NCI-H460 (cell line): ENCODE data around the gene TMED6. TPM values are rescaled to one million over a fixed set of nuclear protein-coding genes. Genes with fewer than 3 reads are reported as not detected.

Experiments used
- DNase-seq: peaks from one replicate; pipeline ENCODE4 v3.0.0-alpha.2; 2016; ENCODE audit warnings: low read depth; ENCODE audit errors: extremely low read depth
- polyA plus RNA-seq: library from polyadenylated mRNA; depleted of rRNA; stranded (reverse); fragments of >200 nt; gene quantifications from 2 replicates; pipeline ENCODE4 v1.2.3, GENCODE V29; 2014; cell fraction: nucleus; rRNA removed
- total RNA-seq: library from RNA; depleted of rRNA; stranded (reverse); fragments of >200 nt; shearing (Covaris generic); gene quantifications from 2 replicates; pipeline ENCODE4 v1.2.3, GENCODE V29; 2014; rRNA removed

TMED6 gene
- total RNA-seq, result 0.82 TPM in 1 of 2 replicates, not detected in the other
- not detected in 2 replicates for polyA plus RNA-seq

DNA sequence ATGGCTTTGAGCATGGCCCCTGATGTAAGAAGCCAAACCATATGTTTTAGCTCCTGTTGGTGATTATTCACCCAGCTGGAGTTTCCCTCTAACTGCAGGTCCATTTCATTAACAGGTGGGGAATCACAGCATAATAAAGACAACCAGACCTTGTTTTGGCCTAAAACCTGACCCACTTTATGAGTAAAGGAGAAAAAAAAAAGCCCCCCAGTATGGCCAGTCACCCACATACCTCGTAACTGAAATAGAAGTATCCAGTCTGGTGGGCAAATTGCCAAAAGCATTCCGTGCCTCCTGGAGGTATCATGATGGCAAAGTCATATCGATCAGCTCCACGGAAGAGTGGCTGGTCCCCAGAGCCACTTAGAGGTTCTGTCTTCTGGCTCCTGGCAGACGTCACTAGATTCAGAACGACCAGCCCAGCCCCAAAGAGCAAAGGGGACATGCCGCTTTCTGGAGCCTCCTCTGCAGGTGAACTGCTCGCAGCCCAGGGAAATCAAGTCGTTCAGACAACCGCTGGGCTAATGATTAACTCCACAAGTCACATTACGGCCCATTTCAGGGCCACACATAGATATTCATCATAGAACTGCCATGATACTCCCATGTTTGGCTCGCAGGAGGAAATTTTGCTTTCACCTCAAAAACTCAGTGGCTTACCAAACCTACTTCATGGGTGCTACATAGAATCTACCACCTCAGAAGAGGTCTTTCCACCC, at the start of gene TMED6:
Gene TMED6, minus strand, starts transcription at position 478 of the 719 bp plus-strand sequence. Its CDS starts 33 bp downstream, at position 445.
- no peak for DNase-seq

DNA sequence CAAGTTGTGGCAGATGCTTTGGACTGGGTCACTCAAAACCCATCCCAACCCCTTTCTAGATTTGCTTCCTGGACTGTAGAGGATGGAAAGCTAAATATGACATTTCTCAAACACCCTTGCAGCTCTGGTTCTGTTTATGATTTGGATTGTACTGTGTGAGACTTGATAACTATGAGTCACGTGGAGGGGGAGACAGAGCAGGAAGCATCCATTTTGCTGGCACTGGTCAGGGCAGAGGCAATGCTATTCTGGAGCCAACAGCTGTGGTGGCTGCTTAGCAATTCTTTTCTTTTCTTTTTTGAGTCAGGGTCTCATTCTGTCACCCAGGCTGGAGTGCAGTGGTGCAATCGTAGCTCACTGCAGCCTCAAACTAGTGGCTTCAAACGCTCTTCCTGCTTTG, 47.8 kb upstream of the TMED6 start:
- DNase-seq, result no peak

DNA sequence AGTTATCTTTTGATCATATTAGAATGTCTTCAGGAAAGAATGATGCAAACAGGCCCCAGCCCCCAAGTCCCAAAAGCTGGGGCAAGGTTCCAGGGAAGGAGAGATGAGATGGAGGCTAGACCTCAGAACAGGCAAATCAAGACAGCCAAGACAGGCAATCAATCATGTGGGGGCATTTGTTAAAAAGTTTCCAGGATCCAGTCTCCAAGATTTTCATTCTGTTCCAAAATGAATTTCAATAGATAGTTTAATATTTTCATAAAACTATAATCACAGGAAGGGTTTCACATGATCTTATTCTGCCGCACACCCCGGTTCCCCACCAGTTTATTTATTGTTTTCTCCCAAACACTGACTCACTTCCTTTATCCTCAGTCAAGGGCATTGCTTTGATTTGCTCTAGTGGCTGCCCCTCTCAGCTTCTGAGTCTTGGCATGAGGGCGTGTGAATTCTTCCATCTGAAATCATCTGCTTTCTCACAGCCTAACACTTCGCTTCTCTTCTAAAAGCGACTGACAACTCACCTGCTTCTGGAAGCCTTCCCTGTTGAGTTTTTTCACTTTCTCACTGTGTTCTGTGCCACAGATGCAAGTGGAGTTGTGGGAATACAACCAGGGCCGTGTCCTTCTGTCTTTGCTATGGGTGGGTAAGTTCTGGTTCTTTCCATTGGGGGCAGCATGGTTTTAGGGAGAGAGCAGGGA, 46.4 kb upstream of the TMED6 start:
- DNase-seq, result peak; percentile 84

DNA sequence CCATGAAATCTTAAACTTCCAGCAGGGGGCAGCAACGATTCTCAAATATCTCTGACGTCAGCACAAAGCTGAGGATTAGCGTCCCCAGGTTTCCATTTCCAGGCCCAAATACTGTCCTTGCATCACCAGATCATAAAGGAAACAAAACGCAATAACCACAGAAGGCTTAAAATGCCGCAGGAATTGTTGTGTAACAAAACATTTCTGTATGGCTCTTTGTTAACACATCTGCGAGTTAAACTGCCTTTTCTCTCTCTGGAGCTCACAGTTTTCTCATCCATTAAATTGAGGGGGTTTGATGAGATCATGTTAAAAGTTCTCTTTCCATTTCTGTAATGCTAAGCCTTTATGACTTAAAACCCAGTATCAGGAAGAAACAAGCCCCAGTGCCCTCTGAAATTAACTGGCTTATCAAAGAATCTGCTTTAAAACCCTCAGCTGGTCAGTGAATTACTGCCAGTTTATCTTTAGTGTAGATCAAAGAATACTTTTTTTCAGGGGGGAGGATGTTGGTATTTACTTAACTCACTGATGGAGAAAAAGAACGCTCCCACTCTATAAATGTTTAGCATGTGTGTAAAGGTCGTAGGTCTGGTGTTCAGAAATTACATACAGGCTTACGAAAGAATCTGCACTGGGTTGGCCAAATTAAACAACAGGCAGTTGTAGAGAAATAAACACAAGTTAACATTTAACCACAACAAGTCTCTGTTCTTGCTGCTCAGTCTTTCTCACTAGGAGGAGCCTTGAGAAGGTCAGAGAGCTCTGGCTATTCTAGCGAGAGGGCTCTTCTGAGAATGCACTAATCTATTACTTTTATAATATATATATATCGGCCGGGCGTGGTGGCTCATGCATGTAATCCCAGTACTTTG, 44.8 kb upstream of the TMED6 start:
- peak; percentile 90 for DNase-seq

DNA sequence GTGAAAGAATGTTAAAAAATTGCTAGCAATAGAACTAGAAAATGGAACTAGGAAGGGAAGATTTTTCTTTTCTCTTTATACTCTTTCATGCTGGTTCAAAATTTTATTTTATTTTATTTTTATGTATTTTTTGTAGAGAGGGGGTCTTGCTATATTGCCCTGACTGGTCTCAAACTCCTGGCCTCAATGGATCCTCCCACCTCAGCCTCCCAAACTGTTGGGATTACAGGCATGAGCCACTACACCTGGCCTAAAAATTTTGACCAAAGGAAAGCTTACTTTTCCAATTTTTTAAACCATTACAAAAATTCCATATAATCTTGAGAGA, 44.2 kb upstream of the TMED6 start:
- no peak for DNase-seq

DNA sequence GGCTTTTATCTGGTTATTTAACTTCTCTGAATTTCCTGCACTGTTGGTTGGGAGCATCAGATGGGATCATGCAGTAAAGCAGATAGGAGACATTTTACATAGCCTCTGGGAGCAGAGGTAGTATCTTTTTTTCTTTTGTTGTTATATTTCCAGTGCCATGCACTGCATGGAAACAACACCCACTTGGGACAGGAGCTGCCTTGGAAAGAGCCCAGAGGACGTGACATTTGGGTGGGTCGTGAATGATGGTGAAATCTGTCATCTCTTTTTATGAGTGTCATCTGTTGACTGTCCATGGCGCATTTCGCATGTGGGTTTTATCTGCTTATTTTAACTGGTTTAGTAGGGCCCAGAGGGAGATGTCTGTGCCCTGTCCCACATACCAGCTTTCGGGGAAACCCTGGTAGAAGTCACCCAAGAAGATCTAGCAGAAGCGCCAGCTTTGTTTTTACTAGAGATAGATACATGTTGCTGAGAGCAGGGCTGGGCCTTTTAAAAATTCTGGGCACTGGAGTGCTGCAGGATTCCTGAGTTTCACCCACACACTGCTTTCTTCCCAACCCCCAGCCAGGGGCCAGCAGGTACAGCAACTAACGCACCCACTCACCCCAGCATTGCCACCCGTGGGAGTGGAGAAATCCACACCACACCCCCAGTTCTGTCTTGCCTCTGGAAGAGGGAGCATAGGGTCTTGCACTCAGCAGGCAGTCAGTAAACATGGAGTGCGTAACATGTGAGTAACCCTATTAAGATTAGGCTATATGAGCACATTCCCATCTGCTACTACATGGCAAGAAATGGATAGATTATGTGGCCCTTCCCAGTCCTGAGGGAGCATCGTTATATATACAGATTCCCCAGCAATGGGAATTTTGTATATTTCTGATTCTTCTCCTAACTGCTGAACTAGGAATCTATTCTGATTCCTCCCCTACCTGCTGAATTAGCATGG, 42.6 kb upstream of the TMED6 start:
- peak; percentile 63 for DNase-seq

DNA sequence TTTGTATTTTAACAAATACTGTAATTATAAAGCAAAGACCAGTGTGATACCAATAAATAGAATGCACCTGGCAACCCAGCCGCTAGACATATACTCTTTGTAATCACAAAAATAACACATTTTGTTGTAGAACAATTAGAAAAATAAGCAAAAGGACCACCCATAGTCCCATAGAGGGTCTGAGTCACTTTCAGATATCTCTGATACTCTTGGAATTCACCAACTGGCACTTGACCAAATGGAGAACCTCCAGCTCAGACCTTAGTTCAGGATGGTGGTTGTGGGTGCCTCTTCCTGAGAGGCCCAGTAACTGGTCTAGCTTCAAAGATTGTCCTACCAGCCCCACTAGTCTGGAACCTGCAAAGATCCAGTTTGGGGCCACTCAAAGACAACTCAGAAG, 35.0 kb upstream of the TMED6 start:
- DNase-seq, result no peak

DNA sequence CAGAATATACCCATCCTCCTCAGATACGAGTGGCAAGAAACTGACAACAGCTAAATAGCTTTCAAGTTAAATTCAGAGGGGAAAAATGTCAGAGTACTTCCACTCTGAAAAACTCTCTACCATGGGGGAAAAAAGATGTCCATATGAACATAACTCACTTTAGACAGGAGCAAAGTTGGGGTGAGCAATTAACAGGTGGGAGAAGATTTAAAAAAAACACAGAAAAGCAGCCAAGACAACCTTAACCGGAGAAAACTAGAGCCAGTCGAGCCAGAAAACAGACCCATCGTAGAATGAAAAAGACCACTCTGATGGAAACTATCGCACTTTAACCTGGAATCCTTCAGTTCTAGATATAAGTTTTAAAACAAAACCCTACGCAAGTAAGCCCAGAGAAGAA, 33.4 kb upstream of the TMED6 start:
- DNase-seq, result no peak

DNA sequence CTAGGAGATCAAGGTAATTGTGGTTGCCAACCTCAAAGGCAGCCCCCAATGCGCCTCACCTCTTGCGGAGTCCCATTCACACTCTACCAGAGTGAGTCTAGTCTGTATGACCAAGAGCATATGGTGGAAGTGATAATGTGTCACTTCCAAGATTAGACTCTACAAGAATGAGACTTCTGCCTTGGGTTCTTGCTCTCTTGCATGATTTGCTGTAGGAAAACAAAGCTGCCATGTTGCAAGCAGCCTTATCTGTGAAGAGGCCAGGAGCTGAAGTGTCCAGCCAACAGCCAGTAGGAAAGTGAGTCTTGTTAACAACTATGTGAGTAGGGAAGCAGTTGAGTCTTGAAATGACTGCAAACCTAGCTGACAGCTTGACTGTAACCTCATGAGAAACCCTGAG, 30.8 kb upstream of the TMED6 start:
- no peak for DNase-seq

DNA sequence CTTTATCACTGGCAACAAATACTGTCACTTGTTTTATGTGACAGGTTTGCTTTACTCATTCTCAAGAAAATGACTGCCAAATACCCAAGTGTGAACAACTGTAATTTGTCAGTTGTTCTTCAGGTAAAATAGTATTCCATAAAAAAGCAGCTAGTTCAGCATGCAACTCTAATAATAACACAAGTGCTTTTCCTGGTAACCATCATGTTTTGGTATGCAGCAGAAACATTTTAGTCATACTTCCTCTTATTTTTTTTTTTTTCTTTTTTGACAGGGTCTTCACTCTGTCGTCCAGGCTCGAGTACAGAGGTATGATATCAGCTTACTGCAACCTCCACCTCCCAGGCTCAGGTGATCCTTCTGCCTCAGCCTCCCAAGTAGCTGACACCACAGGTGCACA, 29.6 kb upstream of the TMED6 start:
- no peak for DNase-seq

DNA sequence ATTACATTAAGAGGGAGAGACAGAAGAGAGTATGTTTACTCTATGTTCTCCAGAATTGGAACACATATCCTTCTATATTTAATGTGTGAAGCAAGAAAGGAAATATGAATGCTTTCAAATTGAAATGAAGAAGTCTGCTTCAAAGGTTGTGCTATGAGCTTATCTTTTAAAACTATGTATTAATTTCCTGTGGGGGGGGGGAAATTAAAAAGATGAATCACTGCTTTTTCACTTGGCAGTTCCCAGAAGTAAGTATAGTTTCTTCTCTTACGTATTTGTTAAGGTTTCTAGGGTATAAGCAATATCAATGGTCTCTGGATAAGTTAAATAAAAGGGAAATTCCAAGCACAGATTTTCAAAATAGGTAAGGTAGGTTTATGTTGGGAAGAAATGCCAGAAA, 27.2 kb upstream of the TMED6 start:
- DNase-seq, result no peak

DNA sequence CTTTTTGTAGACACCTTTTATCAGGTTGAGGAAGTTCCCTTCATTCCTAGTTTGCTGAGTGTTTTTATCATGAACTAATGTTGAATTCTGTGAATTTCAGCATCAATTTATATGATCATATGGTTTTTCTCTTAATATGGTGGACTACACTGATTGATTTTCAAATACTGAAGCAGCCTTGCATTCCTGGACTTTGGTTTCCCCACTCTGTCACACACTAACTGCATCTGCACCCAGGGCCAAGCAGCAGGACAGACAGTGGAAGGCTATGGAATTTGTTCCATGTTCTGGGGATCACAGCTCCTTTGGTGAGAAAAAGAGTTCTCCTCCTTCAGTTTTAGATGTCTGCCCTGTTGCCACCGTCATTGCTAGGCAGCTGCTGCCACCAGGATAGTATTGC, 26.4 kb upstream of the TMED6 start:
- no peak for DNase-seq

DNA sequence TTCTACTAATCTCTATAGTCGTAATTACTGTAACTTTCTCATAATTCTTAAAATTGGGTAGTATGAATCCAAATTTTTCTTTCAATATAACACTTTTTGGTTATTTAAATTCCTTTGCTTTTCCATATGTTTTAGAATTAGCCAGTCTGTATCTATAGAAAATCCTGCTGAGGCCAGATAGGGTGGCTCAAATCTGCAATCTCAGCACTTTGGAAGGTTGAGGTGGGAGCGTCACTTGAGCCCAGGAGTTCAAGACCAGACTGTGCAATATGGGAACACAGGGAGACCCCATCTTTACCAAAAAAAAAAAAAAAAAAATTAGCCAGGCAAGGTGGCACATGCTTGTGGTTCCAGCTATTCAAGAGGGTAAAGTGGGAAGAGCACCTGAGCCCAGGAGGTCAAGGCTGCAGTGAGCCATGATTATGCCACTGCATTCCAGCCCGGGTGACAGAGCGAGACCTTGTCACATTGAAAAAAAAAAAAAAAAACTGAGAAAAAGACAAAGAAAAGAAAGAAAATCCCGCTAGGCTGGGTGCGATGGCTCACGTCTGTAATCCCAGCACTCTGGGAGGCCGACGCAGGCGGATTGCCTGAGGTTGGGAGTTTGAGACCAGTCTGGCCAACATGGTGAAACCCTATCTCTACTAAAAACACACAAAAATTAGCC, 24.9 kb upstream of the TMED6 start:
- no peak for DNase-seq

DNA sequence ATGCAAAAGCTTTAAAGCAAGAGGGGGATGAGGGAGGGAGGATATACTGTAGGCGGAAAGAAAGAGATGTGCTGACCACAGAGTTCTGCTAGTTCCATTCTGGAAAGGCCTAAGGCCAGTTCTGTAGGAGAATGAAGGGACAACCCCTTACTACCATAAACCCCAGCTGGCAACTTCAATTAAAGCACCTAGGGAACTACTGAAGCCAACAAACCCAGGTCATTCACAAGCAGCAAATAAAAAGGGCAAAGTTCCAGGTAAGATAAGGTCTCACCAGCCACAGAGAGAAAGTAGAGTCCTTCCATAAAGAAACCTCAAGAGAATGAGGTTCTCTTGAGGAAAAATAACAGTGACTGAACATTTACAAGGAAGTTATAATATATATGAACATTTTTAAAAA, 21.4 kb upstream of the TMED6 start:
- no peak for DNase-seq

DNA sequence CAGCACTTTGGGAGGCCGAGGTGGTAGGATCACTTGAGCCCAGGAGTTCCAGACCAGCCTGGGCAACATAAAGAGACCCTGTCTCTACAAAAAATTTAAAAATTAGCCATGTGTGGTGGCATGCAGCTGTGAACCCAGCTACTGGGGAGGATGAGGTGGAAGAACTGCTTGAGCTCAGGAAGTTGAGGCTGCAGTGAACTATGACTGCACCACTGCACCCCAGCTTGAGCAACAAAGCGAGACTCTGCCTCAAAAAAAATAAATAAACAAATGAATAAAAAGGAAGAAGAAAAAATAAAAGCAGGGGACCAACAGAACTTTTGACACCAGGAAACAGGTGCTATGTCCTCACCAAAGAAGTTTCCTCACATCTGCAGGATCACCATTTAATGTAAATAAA, 20.0 kb upstream of the TMED6 start:
- DNase-seq, result no peak

DNA sequence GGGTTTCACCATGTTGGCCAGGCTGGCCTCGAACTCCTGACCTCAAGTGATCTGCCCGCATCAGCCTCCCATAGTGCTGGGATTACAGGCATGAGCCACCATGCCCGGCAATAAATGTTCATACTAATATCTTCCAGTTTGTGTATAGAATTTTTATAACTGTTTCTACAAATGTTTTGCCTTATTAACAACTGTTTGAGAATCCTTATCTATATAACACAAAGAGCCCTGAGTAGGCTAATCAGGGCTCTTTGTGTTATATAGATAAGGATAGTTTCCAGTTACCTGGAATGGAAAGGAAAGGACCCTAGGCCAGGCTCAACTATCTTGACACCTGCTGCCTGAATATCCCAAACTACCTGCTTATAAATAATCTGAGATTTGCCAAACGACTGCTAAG, 17.3 kb upstream of the TMED6 start:
- DNase-seq, result no peak

DNA sequence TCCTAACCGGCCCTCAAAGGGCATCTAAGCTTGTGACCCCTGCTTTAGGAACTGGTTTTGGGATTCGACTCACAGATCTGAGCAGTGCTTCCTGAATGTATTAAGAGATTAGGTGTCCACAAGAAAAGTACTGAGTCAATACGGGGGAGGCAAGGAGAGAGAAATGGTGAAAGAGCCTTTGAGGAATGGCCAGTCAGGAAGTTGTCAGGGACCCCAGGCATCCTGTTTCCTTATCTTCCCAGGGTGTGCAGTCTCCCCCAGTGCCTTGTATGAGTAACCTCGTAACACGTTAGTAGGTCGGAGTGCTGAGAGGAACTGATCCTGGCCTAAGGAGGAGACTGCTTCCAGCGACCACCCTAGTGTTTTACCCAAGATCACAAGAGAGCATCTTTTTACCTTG, 16.4 kb upstream of the TMED6 start:
- DNase-seq, result no peak

DNA sequence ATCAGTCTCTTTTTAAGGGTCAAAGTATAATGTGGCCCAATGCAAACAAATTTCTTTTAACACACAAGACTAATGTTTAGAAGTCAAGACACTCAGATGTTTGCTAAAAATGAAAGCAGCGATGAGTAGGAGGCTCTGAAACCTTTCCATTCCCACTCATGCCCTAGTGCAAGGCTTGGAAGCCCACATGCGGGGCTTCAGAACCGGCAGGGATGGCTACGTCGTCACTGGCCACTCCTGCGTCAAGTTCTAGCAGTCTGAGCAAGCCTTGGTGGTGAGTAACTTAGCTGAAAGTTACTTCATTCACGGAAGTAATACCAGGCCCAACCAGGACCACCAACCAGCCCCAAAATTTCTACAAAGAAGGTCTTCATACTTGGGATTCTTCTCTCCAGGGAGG, 14.8 kb upstream of the TMED6 start:
- DNase-seq, result no peak

DNA sequence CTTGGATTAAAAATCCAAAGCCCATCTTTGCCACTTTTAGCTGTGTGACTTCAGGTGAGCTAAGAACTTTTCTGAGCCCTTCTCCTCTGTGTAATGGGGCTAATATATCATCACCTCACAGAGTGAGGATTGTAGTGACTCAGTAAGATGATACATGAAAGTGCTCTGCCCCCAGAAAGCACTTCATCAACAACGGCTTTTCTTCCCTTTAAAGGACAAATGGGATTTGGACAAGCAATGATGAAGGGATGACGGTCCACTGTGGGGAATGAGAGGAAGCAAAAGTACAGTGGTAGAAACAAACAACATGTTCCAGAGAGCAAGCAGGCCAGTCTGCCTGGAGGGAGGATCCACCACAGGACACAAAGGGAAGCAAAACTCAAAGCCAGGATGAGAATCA, 14.3 kb upstream of the TMED6 start:
- DNase-seq, result no peak

DNA sequence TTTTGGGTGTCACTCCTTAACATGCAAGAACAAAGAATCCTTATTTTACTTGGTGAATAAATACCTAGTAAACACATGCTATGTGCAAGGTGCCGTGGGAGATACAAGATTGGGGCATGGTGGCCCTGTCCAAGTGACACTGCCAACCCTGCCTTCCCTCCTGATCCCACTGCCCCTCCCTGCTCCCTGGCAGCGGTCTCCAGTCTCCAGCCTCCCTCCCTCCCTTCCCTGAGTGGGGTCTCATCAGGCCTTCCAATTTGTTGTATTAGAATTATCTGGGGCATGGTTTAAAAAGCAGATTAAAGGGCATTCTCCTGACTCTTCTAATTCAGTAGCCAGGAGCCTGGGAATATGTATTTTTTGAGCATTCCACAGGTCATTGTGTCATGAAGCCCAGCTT, 12.5 kb upstream of the TMED6 start:
- DNase-seq, result no peak
